GM19397 (cell line): Measurements from ENCODE around the gene PDIA6.
"Not testable (repeated sequence)": the region's sequence is repeated elsewhere in the genome, so short reads cannot be mapped to it uniquely, and the experiment has no call there.

ENCODE experiments used
- ATAC-seq: cut with Tn5 transposase; IDR thresholded peaks from one replicate; pipeline ENCODE4 v1.9.1; 2021; ENCODE audit warnings: mild to moderate bottlenecking, moderate library complexity; ENCODE audit not compliant: unreplicated experiment

PDIA6 gene

GRCh38 chr2:10834068-10834655 is 21.6 kb upstream of the PDIA6 start:
- ATAC-seq: no peak

GRCh38 chr2:10833021-10833420 is 20.4 kb upstream of the PDIA6 start:
- no peak for ATAC-seq

GRCh38 chr2:10832203-10832936 is 19.8 kb upstream of the PDIA6 start:
- peak; percentile 82 for ATAC-seq

GRCh38 chr2:10831400-10831985 is 18.9 kb upstream of the PDIA6 start:
- ATAC-seq: no peak

- ATAC-seq: no peak
Measured at GRCh38 chr2:10830641-10831399, 18.2 kb upstream of the PDIA6 start.

- no peak for ATAC-seq
Measured at GRCh38 chr2:10830203-10830602, 17.6 kb upstream of the PDIA6 start.

- ATAC-seq: no peak
Measured at GRCh38 chr2:10829299-10829698, 16.7 kb upstream of the PDIA6 start.

- ATAC-seq: no peak
Measured at GRCh38 chr2:10828346-10828745, 15.8 kb upstream of the PDIA6 start.

- ATAC-seq: no peak
Measured at GRCh38 chr2:10826625-10827024, 14.0 kb upstream of the PDIA6 start.

- ATAC-seq: no peak
Measured at GRCh38 chr2:10826026-10826425, 13.4 kb upstream of the PDIA6 start.

GRCh38 chr2:10824191-10824590 is 11.6 kb upstream of the PDIA6 start:
- ATAC-seq: no peak

- ATAC-seq: no peak
Measured at GRCh38 chr2:10820978-10821695, 8.6 kb upstream of the PDIA6 start.

- no peak for ATAC-seq
Measured at GRCh38 chr2:10820562-10820961, 8.0 kb upstream of the PDIA6 start.

- no peak for ATAC-seq
Measured at GRCh38 chr2:10819714-10820314, 7.2 kb upstream of the PDIA6 start.

GRCh38 chr2:10818984-10819383 is 6.4 kb upstream of the PDIA6 start:
- no peak for ATAC-seq

- not testable (repeated sequence) for ATAC-seq
Measured at GRCh38 chr2:10818305-10818704, 5.7 kb upstream of the PDIA6 start.

GRCh38 chr2:10817413-10817812 is 4.8 kb upstream of the PDIA6 start:
- ATAC-seq: no peak

GRCh38 chr2:10814571-10815331 is 2.2 kb upstream of the PDIA6 start:
- no peak for ATAC-seq

- no peak for ATAC-seq
Measured at GRCh38 chr2:10814142-10814541, 1.6 kb upstream of the PDIA6 start.
